GM23338 (cell line): ENCODE results near the gene C9orf85. TPM values are rescaled to one million over a fixed set of nuclear protein-coding genes. Genes with fewer than 3 reads are reported as not detected.

Experiments
- ATAC-seq: fragments of 200-7000 bp; cut with Tn5 transposase; 3 replicates; pipeline ENCODE4 v1.9.1; 2020
- DNase-seq: peaks from one replicate; pipeline ENCODE4 v3.0.0-alpha.2; 2015; ENCODE audit warnings: low spot score
- H2AFZ ChIP-seq: fragments of 200-600 bp; sonication (generic); 2 replicates; pipeline ENCODE4 v1.8.0; 2016; ENCODE audit warnings: antibody characterized with exemption, mild to moderate bottlenecking, moderate library complexity
- H3F3A ChIP-seq: fragments of 200-600 bp; sonication (generic); replicated peaks from 2 replicates; pipeline ENCODE4 v1.8.0; 2017; ENCODE audit warnings: antibody characterized with exemption, mixed run types, low read depth
- H3K27ac ChIP-seq: fragments of 200-600 bp; sonication (generic); 2 replicates; pipeline ENCODE4 v1.6.1; 2016; ENCODE audit warnings: low read depth
- H3K27me3 ChIP-seq: fragments of 200-600 bp; sonication (generic); 2 replicates; pipeline ENCODE4 v1.8.0; 2016; ENCODE audit warnings: mild to moderate bottlenecking, mixed run types, moderate library complexity; ENCODE audit not compliant: insufficient read depth
- H3K36me3 ChIP-seq: fragments of 200-600 bp; sonication (generic); 2 replicates; pipeline ENCODE4 v1.8.0; 2016; ENCODE audit warnings: mild to moderate bottlenecking; ENCODE audit not compliant: insufficient read depth
- H3K4me1 ChIP-seq: fragments of 200-600 bp; sonication (generic); 2 replicates; pipeline ENCODE4 v1.8.0; 2016; ENCODE audit warnings: mild to moderate bottlenecking, moderate library complexity; ENCODE audit not compliant: insufficient read depth
- H3K4me2 ChIP-seq: fragments of 200-600 bp; sonication (generic); 2 replicates; pipeline ENCODE4 v1.7.1; 2017; ENCODE audit warnings: mixed run types
- H3K4me3 ChIP-seq: fragments of 200-600 bp; sonication (generic); 2 replicates; pipeline ENCODE4 v1.6.1; 2016; ENCODE audit warnings: mixed run types
- H3K79me2 ChIP-seq: fragments of 200-600 bp; sonication (generic); replicated peaks from 2 replicates; pipeline ENCODE4 v1.8.0; 2017; ENCODE audit warnings: mild to moderate bottlenecking; ENCODE audit not compliant: insufficient read depth
- H3K9me2 ChIP-seq: fragments of 200-600 bp; sonication (generic); 2 replicates; pipeline ENCODE4 v1.8.0; 2017; ENCODE audit not compliant: insufficient read depth
- H4K20me1 ChIP-seq: fragments of 200-600 bp; sonication (generic); replicated peaks from 2 replicates; pipeline ENCODE4 v1.8.0; 2017; ENCODE audit warnings: mild to moderate bottlenecking; ENCODE audit not compliant: insufficient read depth
- H3K27ac Mint-ChIP-seq: 2 replicates; pipeline ENCODE4 v1.8.0; 2020; ENCODE audit warnings: inconsistent platforms, mild to moderate bottlenecking, moderate library complexity, mixed read lengths
- H3K27me3 Mint-ChIP-seq: 3 replicates; pipeline ENCODE4 v1.8.0; 2022; ENCODE audit warnings: low read depth, mild to moderate bottlenecking, moderate library complexity, mixed read lengths, inconsistent platforms; ENCODE audit not compliant: insufficient read depth, poor library complexity
- H3K36me3 Mint-ChIP-seq: 3 replicates; pipeline ENCODE4 v1.8.0; 2021; ENCODE audit warnings: low read depth, mild to moderate bottlenecking, inconsistent platforms, moderate library complexity, mixed read lengths
- H3K4me1 Mint-ChIP-seq: 3 replicates; pipeline ENCODE4 v1.8.0; 2020; ENCODE audit warnings: mild to moderate bottlenecking, inconsistent platforms, mixed read lengths
- H3K4me3 Mint-ChIP-seq: 3 replicates; pipeline ENCODE4 v1.8.0; 2021; ENCODE audit warnings: moderate library complexity, mild to moderate bottlenecking, inconsistent platforms, mixed read lengths
- H3K9me3 Mint-ChIP-seq: 3 replicates; pipeline ENCODE4 v1.8.0; 2020; ENCODE audit warnings: moderate library complexity, mild to moderate bottlenecking, inconsistent platforms, mixed read lengths
- CREB1 ChIP-seq: fragments of 250-450 bp; sonication (Bioruptor Pico); IDR thresholded peaks from 2 replicates; pipeline ENCODE4 v1.5.0; 2020; ENCODE audit warnings: low read depth, mild to moderate bottlenecking, moderate library complexity
- EZH2 ChIP-seq: fragments of 200-600 bp; sonication (generic); IDR thresholded peaks from one replicate; pipeline ENCODE4 v1.8.0; 2017; ENCODE audit warnings: antibody characterized with exemption, mild to moderate bottlenecking, low read depth; ENCODE audit not compliant: unreplicated experiment
- EZH2phosphoT487 ChIP-seq: fragments of 200-600 bp; sonication (generic); IDR thresholded peaks from one replicate; pipeline ENCODE4 v1.8.1; 2018; ENCODE audit warnings: antibody characterized with exemption; ENCODE audit not compliant: unreplicated experiment
- JUNB ChIP-seq: IDR thresholded peaks from one replicate; pipeline ENCODE4 v1.6.1; 2016; ENCODE audit warnings: antibody characterized with exemption; ENCODE audit not compliant: unreplicated experiment
- NANOG ChIP-seq: IDR thresholded peaks from 2 replicates; pipeline ENCODE4 v1.6.1; 2016; ENCODE audit warnings: antibody characterized with exemption, borderline replicate concordance
- POLR2AphosphoS5 ChIP-seq: IDR thresholded peaks from 2 replicates; pipeline ENCODE4 v1.6.1; 2016; ENCODE audit warnings: antibody characterized with exemption, low read depth
- STAT1 ChIP-seq: IDR thresholded peaks from one replicate; pipeline ENCODE4 v1.6.1; 2016; ENCODE audit warnings: antibody characterized with exemption; ENCODE audit not compliant: unreplicated experiment
- ZNF114 ChIP-seq: fragments of 250-450 bp; sonication (Bioruptor Pico); IDR thresholded peaks from 2 replicates; pipeline ENCODE4 v1.5.0; 2020; ENCODE audit warnings: mild to moderate bottlenecking, moderate library complexity
- ZNF331 ChIP-seq: fragments of 250-450 bp; sonication (Bioruptor Pico); IDR thresholded peaks from 2 replicates; pipeline ENCODE4 v1.5.0; 2020; ENCODE audit warnings: low read depth, mild to moderate bottlenecking, moderate library complexity
- polyA plus RNA-seq: library from polyadenylated mRNA; unstranded; fragments of >200 nt; fragmentation: Nextera tagmentation; extraction: Ambion mirVana; gene quantifications from 2 replicates; pipeline ENCODE4 v1.2.1, GENCODE V29; 2016
- total RNA-seq: library from RNA; depleted of rRNA; stranded (reverse); fragments of >200 nt; shearing (Covaris generic); gene quantifications from 2 replicates; pipeline ENCODE4 v1.2.3, GENCODE V29; 2014
- TF ChIP-seq, protein P1 (sequence below), 2 experiments: fragments of 200-600 bp in 1 of 2; sonication (generic) in 1 of 2; conservative IDR thresholded peaks; 2 replicates each; pipeline versions ENCODE4 v1.5.1 to v1.6.1; 2016 to 2017; ENCODE audit warnings: antibody characterized with exemption in 2 of 2, low read depth in 2 of 2, mild to moderate bottlenecking in 2 of 2, moderate library complexity in 1 of 2
- TF ChIP-seq, protein P2 (sequence below): IDR thresholded peaks from 2 replicates; pipeline ENCODE4 v1.6.1; 2016; ENCODE audit warnings: antibody characterized with exemption
- TF ChIP-seq, protein P3 (sequence below): IDR thresholded peaks from one replicate; pipeline ENCODE4 v1.6.1; 2018; ENCODE audit warnings: antibody characterized with exemption; ENCODE audit not compliant: unreplicated experiment

The C9orf85 gene
- total and polyA plus RNA-seq, 2 experiments from 2014 or later: 10.3 to 20.8 TPM

DNA sequence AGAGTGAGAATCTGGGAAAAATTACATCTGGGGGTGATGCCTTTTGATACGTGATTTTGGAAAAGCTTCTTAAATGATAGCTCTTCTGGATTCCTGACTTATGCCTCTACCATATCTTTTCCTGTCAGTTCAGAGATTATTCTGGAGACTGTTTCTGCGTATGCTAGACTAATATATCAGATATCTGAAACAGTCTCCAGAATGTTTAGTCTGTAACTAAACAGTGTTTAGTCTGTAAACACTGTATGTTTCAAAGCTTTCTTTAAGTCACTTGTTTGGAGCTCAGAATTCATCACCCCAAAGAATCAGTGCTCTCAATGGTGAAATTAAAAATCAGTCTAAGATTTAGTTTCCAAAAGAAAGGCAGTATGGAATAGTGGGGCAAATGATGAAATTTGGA, 19.7 kb downstream of the C9orf85 start (continued):
- TF ChIP-seq, protein P1, sequence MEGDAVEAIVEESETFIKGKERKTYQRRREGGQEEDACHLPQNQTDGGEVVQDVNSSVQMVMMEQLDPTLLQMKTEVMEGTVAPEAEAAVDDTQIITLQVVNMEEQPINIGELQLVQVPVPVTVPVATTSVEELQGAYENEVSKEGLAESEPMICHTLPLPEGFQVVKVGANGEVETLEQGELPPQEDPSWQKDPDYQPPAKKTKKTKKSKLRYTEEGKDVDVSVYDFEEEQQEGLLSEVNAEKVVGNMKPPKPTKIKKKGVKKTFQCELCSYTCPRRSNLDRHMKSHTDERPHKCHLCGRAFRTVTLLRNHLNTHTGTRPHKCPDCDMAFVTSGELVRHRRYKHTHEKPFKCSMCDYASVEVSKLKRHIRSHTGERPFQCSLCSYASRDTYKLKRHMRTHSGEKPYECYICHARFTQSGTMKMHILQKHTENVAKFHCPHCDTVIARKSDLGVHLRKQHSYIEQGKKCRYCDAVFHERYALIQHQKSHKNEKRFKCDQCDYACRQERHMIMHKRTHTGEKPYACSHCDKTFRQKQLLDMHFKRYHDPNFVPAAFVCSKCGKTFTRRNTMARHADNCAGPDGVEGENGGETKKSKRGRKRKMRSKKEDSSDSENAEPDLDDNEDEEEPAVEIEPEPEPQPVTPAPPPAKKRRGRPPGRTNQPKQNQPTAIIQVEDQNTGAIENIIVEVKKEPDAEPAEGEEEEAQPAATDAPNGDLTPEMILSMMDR (conservative IDR thresholded peaks at IDR 0.05; ENCODE audit: low read depth in 2 of 2): no peak
- TF ChIP-seq STAT1 (no peak), ZNF331 (CRISPR knock-in tag) (no peak), POLR2AphosphoS5 (no peak), JUNB (no peak), NANOG (no peak), CREB1 (CRISPR knock-in tag) (no peak)
- TF ChIP-seq, protein P2, sequence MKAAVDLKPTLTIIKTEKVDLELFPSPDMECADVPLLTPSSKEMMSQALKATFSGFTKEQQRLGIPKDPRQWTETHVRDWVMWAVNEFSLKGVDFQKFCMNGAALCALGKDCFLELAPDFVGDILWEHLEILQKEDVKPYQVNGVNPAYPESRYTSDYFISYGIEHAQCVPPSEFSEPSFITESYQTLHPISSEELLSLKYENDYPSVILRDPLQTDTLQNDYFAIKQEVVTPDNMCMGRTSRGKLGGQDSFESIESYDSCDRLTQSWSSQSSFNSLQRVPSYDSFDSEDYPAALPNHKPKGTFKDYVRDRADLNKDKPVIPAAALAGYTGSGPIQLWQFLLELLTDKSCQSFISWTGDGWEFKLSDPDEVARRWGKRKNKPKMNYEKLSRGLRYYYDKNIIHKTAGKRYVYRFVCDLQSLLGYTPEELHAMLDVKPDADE: no peak

DNA sequence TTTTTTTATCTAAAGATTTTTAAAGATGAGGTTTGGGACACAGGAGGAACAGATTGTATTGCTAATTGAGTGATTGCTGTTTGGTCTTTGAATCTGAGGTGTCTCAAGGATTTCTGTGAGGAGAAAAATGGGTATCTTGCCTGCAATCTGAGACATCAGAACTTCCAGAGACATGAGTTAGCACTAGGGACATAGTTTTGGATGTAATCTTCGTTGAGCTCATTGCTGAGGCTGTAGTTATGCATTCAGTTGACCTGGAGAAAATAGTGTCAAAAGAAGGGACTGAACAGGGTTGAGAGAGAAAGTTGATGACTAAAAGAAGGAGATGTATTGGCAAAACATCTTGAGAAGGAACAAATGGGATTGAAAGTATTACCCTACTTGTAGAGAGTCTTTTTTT, 24.6 kb downstream of the C9orf85 start:
- Histone ChIP-seq H2AFZ (no peak overlapping the region), H3K79me2 (peaks cover 95% of the 10 kb centered on the region)
- no peak for DNase-seq
- TF ChIP-seq, protein P3, sequence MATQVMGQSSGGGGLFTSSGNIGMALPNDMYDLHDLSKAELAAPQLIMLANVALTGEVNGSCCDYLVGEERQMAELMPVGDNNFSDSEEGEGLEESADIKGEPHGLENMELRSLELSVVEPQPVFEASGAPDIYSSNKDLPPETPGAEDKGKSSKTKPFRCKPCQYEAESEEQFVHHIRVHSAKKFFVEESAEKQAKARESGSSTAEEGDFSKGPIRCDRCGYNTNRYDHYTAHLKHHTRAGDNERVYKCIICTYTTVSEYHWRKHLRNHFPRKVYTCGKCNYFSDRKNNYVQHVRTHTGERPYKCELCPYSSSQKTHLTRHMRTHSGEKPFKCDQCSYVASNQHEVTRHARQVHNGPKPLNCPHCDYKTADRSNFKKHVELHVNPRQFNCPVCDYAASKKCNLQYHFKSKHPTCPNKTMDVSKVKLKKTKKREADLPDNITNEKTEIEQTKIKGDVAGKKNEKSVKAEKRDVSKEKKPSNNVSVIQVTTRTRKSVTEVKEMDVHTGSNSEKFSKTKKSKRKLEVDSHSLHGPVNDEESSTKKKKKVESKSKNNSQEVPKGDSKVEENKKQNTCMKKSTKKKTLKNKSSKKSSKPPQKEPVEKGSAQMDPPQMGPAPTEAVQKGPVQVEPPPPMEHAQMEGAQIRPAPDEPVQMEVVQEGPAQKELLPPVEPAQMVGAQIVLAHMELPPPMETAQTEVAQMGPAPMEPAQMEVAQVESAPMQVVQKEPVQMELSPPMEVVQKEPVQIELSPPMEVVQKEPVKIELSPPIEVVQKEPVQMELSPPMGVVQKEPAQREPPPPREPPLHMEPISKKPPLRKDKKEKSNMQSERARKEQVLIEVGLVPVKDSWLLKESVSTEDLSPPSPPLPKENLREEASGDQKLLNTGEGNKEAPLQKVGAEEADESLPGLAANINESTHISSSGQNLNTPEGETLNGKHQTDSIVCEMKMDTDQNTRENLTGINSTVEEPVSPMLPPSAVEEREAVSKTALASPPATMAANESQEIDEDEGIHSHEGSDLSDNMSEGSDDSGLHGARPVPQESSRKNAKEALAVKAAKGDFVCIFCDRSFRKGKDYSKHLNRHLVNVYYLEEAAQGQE: no peak
- TF ChIP-seq STAT1: no peak
- no peak for TF ChIP-seq NANOG
- TF ChIP-seq, protein P2: no peak
- TF ChIP-seq ZNF331 (CRISPR knock-in tag): no peak
- TF ChIP-seq ZNF114 (CRISPR knock-in tag): no peak
- no peak for TF ChIP-seq EZH2phosphoT487
- TF ChIP-seq CREB1 (CRISPR knock-in tag): no peak
- TF ChIP-seq, protein P1 (conservative IDR thresholded peaks at IDR 0.05; ENCODE audit: low read depth in 2 of 2): no peak
- TF ChIP-seq EZH2: no peak
- TF ChIP-seq JUNB: no peak
- no peak for TF ChIP-seq POLR2AphosphoS5

More for the DNA sequence above, 24.6 kb downstream of the C9orf85 start:
- Histone ChIP-seq H3K36me3 (no peaks in the 10 kb centered on the region), H3K27ac (peak overlapping the region; percentile 40; the same call in 1 of the 2 replicates), H3F3A (no peaks in the 10 kb centered on the region), H3K4me1 (peaks cover 22% of the 10 kb centered on the region), H3K4me2 (peak overlapping the region; percentile 28), H3K9me2 (no peaks in the 10 kb centered on the region), H3K4me3 (no peak overlapping the region), H4K20me1 (no peaks in the 10 kb centered on the region), H3K27me3 (no peaks in the 10 kb centered on the region)
- Mint-ChIP-seq H3K4me1 (peaks cover 16% of the 10 kb centered on the region), H3K4me3 (no peak overlapping the region), H3K27ac (peak overlapping the region; percentile 46), H3K27me3 (no peaks in the 10 kb centered on the region), H3K9me3 (no peaks in the 10 kb centered on the region), H3K36me3 (peaks cover 3% of the 10 kb centered on the region; the same call in 1 of the 3 replicates)
- ATAC-seq: no peak
